HepG2 (cell line): ENCODE measurements around the gene HECTD2. TPM values are rescaled to one million over a fixed set of nuclear protein-coding genes. Genes with fewer than 3 reads are reported as not detected.

Source experiments
- HOXA9 ChIP-seq: sonication (generic); formaldehyde crosslinking; IDR thresholded peaks from 2 replicates; pipeline ENCODE4 v1.8.1; 2022; ENCODE audit warnings: missing genetic modification reagents, mild to moderate bottlenecking, moderate library complexity, borderline replicate concordance
- KDM5A ChIP-seq: fragments of 200-600 bp; sonication (generic); IDR thresholded peaks from 2 replicates; pipeline ENCODE4 v1.7.0; 2018; ENCODE audit warnings: antibody characterized with exemption, mild to moderate bottlenecking, low read length, borderline replicate concordance
- NR2F2 ChIP-seq: IDR thresholded peaks from 2 replicates; pipeline ENCODE4 v1.6.1; 2012; ENCODE audit warnings: low read depth, inconsistent platforms, borderline replicate concordance
- SKI ChIP-seq: fragments of 450-650 bp; IDR thresholded peaks from one replicate; pipeline ENCODE4 v1.6.1; 2018; ENCODE audit warnings: mild to moderate bottlenecking; ENCODE audit not compliant: partially characterized antibody
- SOX5 ChIP-seq: IDR thresholded peaks from 2 replicates; pipeline ENCODE4 v1.6.1; 2016; ENCODE audit warnings: borderline replicate concordance
- SRY ChIP-seq: sonication (generic); formaldehyde crosslinking; IDR thresholded peaks from 2 replicates; pipeline ENCODE4 v1.8.0; 2022; ENCODE audit warnings: mild to moderate bottlenecking, missing genetic modification reagents
- ZFAT ChIP-seq: sonication (generic); formaldehyde crosslinking; conservative IDR thresholded peaks from 2 replicates; pipeline ENCODE4 v1.8.1; 2023; ENCODE audit warnings: missing genetic modification reagents, inconsistent platforms
- ZFY ChIP-seq: sonication (generic); formaldehyde crosslinking; IDR thresholded peaks from 2 replicates; pipeline ENCODE4 v1.4.0; 2020; ENCODE audit warnings: missing genetic modification reagents
- ZNF124 ChIP-seq: sonication (generic); formaldehyde crosslinking; IDR thresholded peaks from 2 replicates; pipeline ENCODE4 v1.4.0; 2020; ENCODE audit warnings: missing genetic modification reagents
- ZNF230 ChIP-seq: sonication (generic); formaldehyde crosslinking; IDR thresholded peaks from 2 replicates; pipeline ENCODE4 v1.4.0; 2020; ENCODE audit warnings: mild to moderate bottlenecking, missing genetic modification reagents
- ZNF337 ChIP-seq: sonication (generic); formaldehyde crosslinking; IDR thresholded peaks from 2 replicates; pipeline ENCODE4 v1.5.1; 2020; ENCODE audit warnings: missing genetic modification reagents, low read depth, mild to moderate bottlenecking, borderline replicate concordance
- ZNF382 ChIP-seq: sonication (generic); formaldehyde crosslinking; IDR thresholded peaks from 2 replicates; pipeline ENCODE4 v1.5.0; 2020; ENCODE audit warnings: missing genetic modification reagents, mild to moderate bottlenecking, borderline replicate concordance
- ZNF687 ChIP-seq: sonication (generic); formaldehyde crosslinking; IDR thresholded peaks from 2 replicates; pipeline ENCODE4 v1.5.1; 2020; ENCODE audit warnings: mild to moderate bottlenecking, missing genetic modification reagents, moderate library complexity
- ZNF766 ChIP-seq: sonication (generic); formaldehyde crosslinking; IDR thresholded peaks from 2 replicates; pipeline ENCODE4 v1.5.0; 2020; ENCODE audit warnings: missing genetic modification reagents, borderline replicate concordance
- ZNF773 ChIP-seq: sonication (generic); formaldehyde crosslinking; IDR thresholded peaks from 2 replicates; pipeline ENCODE4 v1.4.0; 2020; ENCODE audit warnings: missing genetic modification reagents, borderline replicate concordance
- ZXDC ChIP-seq: sonication (generic); formaldehyde crosslinking; IDR thresholded peaks from 2 replicates; pipeline ENCODE4 v1.5.0; 2020; ENCODE audit warnings: mild to moderate bottlenecking, missing genetic modification reagents
- polyA plus RNA-seq, 8 experiments: library from polyadenylated mRNA; depleted of rRNA in 3 of 8; stranded (reverse) in 7 of 8; unstranded in 1 of 8; fragments of >200 nt; fragmentation: Illumina TruSeq in 4 of 8; extraction: Trizol in 4 of 8; gene quantifications; 2 replicates each; pipeline versions ENCODE4 v1.2.1 to v1.2.3, GENCODE V29; 2011 to 2016; ENCODE audit warnings: low read depth in 4 of 8, missing spikeins in 1 of 8, mixed read lengths in 1 of 8; ENCODE audit not compliant: insufficient read depth in 1 of 8
- total RNA-seq, 5 experiments: library from RNA; depleted of rRNA; stranded (reverse); fragments of >200 nt; fragmentation: Illumina TruSeq; extraction: Trizol; gene quantifications; 2 replicates each; pipeline ENCODE4 v1.2.3, GENCODE V29; 2016; ENCODE audit warnings: low read depth in 1 of 5
- TF ChIP-seq, protein P1 (sequence below): IDR thresholded peaks from 2 replicates; pipeline ENCODE4 v1.6.1; 2016; ENCODE audit warnings: control low read depth
- TF ChIP-seq, protein P2 (sequence below): IDR thresholded peaks from 2 replicates; pipeline ENCODE4 v1.6.1; 2016; ENCODE audit warnings: mild to moderate bottlenecking

Gene HECTD2
- total and polyA plus RNA-seq, 2 of the 13 experiments (the other 11 are each of a cell fraction or from before 2014, with no cell fraction given), result 3.2 to 5.2 TPM

- TF ChIP-seq ZNF687 (CRISPR knock-in tag) (peak; percentile 84), ZNF382 (CRISPR knock-in tag) (no peak), NR2F2 (no peak), ZNF230 (0 out of 2 replicates have a peak, but pooled peaks have one; percentile 32), KDM5A (peak; percentile 40; the same call in 1 of the 2 replicates), SOX5 (CRISPR knock-in tag) (no peak), ZNF773 (CRISPR knock-in tag) (no peak), ZNF337 (no peak), ZNF124 (CRISPR knock-in tag) (0 out of 2 replicates have a peak, but pooled peaks have one; percentile 11), HOXA9 (peak; percentile 86; the same call in 1 of the 2 replicates), SRY (CRISPR knock-in tag) (peak; percentile 77; the same call in 1 of the 2 replicates), SKI (peak; percentile 88), ZNF766 (0 out of 2 replicates have a peak, but pooled peaks have one; percentile 59), ZXDC (CRISPR knock-in tag) (0 out of 2 replicates have a peak, but pooled peaks have one; percentile 11), ZFAT (CRISPR knock-in tag) (peak; percentile 71; the same call in 1 of the 2 replicates), ZFY (peak; percentile 91)
- TF ChIP-seq, protein P1, sequence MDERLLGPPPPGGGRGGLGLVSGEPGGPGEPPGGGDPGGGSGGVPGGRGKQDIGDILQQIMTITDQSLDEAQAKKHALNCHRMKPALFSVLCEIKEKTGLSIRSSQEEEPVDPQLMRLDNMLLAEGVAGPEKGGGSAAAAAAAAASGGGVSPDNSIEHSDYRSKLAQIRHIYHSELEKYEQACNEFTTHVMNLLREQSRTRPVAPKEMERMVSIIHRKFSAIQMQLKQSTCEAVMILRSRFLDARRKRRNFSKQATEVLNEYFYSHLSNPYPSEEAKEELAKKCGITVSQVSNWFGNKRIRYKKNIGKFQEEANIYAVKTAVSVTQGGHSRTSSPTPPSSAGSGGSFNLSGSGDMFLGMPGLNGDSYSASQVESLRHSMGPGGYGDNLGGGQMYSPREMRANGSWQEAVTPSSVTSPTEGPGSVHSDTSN (CRISPR knock-in tag), result no peak
- TF ChIP-seq, protein P2, sequence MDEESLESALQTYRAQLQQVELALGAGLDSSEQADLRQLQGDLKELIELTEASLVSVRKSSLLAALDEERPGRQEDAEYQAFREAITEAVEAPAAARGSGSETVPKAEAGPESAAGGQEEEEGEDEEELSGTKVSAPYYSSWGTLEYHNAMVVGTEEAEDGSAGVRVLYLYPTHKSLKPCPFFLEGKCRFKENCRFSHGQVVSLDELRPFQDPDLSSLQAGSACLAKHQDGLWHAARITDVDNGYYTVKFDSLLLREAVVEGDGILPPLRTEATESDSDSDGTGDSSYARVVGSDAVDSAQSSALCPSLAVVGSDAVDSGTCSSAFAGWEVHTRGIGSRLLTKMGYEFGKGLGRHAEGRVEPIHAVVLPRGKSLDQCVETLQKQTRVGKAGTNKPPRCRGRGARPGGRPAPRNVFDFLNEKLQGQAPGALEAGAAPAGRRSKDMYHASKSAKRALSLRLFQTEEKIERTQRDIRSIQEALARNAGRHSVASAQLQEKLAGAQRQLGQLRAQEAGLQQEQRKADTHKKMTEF, result peak; percentile 36; the same call in 1 of the 2 replicates
These were observed at the start of gene HECTD2 (continued) for GRCh38 chr10:91409869-91410637.
